SK-N-SH (cell line): ENCODE measurements around the gene TPSG1. TPM values are rescaled to one million over a fixed set of nuclear protein-coding genes. Genes with fewer than 3 reads are reported as not detected.

ENCODE experiments used
- CTCF ChIA-PET: fragments of 300-600, 350-600 bp; formaldehyde crosslinking; extraction: SDS; loops from one replicate; lab custom pipeline; 2021; lab: Yijun Ruan, JAX
- POLR2A ChIA-PET: fragments of 350-600 bp; sonication (Branson Sonifier 250); formaldehyde crosslinking; extraction: SDS; loops from one replicate; lab custom pipeline; 2020; ENCODE audit warnings: antibody characterized with exemption, inconsistent platforms; lab: Yijun Ruan, JAX
- DNase-seq: peaks from one replicate; pipeline ENCODE4 v3.0.0; 2012
- H2AFZ ChIP-seq: fragments of 200-600 bp; sonication (generic); 2 replicates; pipeline ENCODE4 v1.8.1; 2016; ENCODE audit warnings: antibody characterized with exemption, mild to moderate bottlenecking, low read depth
- H3F3A ChIP-seq: fragments of 200-600 bp; sonication (generic); replicated peaks from 2 replicates; pipeline ENCODE3; 2016; ENCODE audit warnings: antibody characterized with exemption, mild to moderate bottlenecking; ENCODE audit not compliant: insufficient read depth
- H3K27ac ChIP-seq, 2 experiments: fragments of 200-500 bp in 1 of 2; fragments of 200-600 bp in 1 of 2; sonication (Bioruptor generic) in 1 of 2; sonication (generic), shearing (Covaris generic) in 1 of 2; 2 replicates each; pipeline versions ENCODE4 v1.5.1 to v1.6.1; 2014 to 2016; ENCODE audit warnings: low read depth in 2 of 2, inconsistent platforms in 1 of 2, low read length in 1 of 2, mild to moderate bottlenecking in 1 of 2, mixed read lengths in 1 of 2
- H3K27me3 ChIP-seq: fragments of 200-600 bp; sonication (generic), shearing (Covaris generic); 2 replicates; pipeline ENCODE4 v1.6.1; 2016; ENCODE audit warnings: mixed run types; ENCODE audit not compliant: insufficient read depth
- H3K36me3 ChIP-seq, 2 experiments: fragments of 200-500 bp in 1 of 2; fragments of 200-600 bp in 1 of 2; sonication (Bioruptor generic) in 1 of 2; sonication (generic) in 1 of 2; replicated peaks in 1 of 2; 2 replicates each; pipeline versions ENCODE3 to v1.5.1; 2014 to 2016; ENCODE audit warnings: low read length in 1 of 2, mild to moderate bottlenecking in 1 of 2; ENCODE audit not compliant: insufficient read depth in 2 of 2, control insufficient read depth in 1 of 2
- H3K4me1 ChIP-seq, 2 experiments: fragments of 200-500 bp in 1 of 2; fragments of 200-600 bp in 1 of 2; sonication (Bioruptor generic) in 1 of 2; sonication (generic), shearing (Covaris generic) in 1 of 2; 2 replicates each; pipeline versions ENCODE4 v1.5.1 to v1.6.1; 2014 to 2016; ENCODE audit warnings: low read depth in 1 of 2, low read length in 1 of 2, mixed run types in 1 of 2; ENCODE audit not compliant: insufficient read depth in 2 of 2, control insufficient read depth in 1 of 2
- H3K4me2 ChIP-seq: fragments of 200-600 bp; sonication (generic), shearing (Covaris generic); 2 replicates; pipeline ENCODE4 v1.6.1; 2017; ENCODE audit warnings: mixed run types
- H3K4me3 ChIP-seq, 2 experiments: fragments of 200-500 bp in 1 of 2; fragments of 200-600 bp in 1 of 2; sonication (Bioruptor generic) in 1 of 2; sonication (generic), shearing (Covaris generic) in 1 of 2; 2 replicates each; pipeline versions ENCODE4 v1.5.1 to v1.8.1; 2014 to 2016; ENCODE audit warnings: low read depth in 2 of 2, inconsistent platforms in 1 of 2, low read length in 1 of 2, mild to moderate bottlenecking in 1 of 2, mixed read lengths in 1 of 2, moderate library complexity in 1 of 2
- H3K79me2 ChIP-seq: fragments of 200-600 bp; sonication (generic); 2 replicates; pipeline ENCODE4 v1.8.1; 2017; ENCODE audit warnings: mild to moderate bottlenecking; ENCODE audit not compliant: insufficient read depth
- H3K9ac ChIP-seq: fragments of 200-600 bp; sonication (generic); 2 replicates; pipeline ENCODE4 v1.6.1; 2017; ENCODE audit warnings: mixed run types
- H3K9me2 ChIP-seq: fragments of 200-600 bp; sonication (generic); 2 replicates; pipeline ENCODE4 v1.6.1; 2017; ENCODE audit warnings: mixed run types
- H3K9me3 ChIP-seq: fragments of 200-600 bp; sonication (generic); 2 replicates; pipeline ENCODE4 v1.6.1; 2017; ENCODE audit warnings: mixed run types, mild to moderate bottlenecking, moderate library complexity
- H4K20me1 ChIP-seq: fragments of 200-600 bp; sonication (generic); 2 replicates; pipeline ENCODE4 v1.6.1; 2017; ENCODE audit warnings: mild to moderate bottlenecking, mixed run types; ENCODE audit not compliant: insufficient read depth
- FOXJ3 ChIP-seq: sonication (generic); formaldehyde crosslinking; IDR thresholded peaks from 2 replicates; pipeline ENCODE4 v1.5.1; 2020; ENCODE audit warnings: mild to moderate bottlenecking, missing genetic modification reagents
- RXRA ChIP-seq: IDR thresholded peaks from 2 replicates; pipeline ENCODE4 v1.4.0; 2012; ENCODE audit warnings: low read depth, mild to moderate bottlenecking, borderline replicate concordance
- WGBS: methylation state at CpG from one replicate; pipeline ENCODE4 v1.1.6; 2017; ENCODE audit warnings: low lambda C conversion rate; 5-methylcytosine and 5-hydroxymethylcytosine counted together
- polyA plus RNA-seq, 3 experiments: library from polyadenylated mRNA; depleted of rRNA; stranded (reverse); fragments of >200 nt; gene quantifications; 2 replicates each; pipeline ENCODE4 v1.2.3, GENCODE V29; 2012
- TF ChIP-seq, protein P1 (sequence below): IDR thresholded peaks from 2 replicates; pipeline ENCODE4; 2012
- TF ChIP-seq, protein P2 (sequence below): fragments of 200-600 bp; sonication (generic); IDR thresholded peaks from 2 replicates; pipeline ENCODE4 v1.6.1; 2017; ENCODE audit warnings: antibody characterized with exemption, mild to moderate bottlenecking, moderate library complexity

TPSG1 gene
- polyA plus RNA-seq, 1 of the 3 experiments (the other 2 are of a cell fraction) = not detected

DNA sequence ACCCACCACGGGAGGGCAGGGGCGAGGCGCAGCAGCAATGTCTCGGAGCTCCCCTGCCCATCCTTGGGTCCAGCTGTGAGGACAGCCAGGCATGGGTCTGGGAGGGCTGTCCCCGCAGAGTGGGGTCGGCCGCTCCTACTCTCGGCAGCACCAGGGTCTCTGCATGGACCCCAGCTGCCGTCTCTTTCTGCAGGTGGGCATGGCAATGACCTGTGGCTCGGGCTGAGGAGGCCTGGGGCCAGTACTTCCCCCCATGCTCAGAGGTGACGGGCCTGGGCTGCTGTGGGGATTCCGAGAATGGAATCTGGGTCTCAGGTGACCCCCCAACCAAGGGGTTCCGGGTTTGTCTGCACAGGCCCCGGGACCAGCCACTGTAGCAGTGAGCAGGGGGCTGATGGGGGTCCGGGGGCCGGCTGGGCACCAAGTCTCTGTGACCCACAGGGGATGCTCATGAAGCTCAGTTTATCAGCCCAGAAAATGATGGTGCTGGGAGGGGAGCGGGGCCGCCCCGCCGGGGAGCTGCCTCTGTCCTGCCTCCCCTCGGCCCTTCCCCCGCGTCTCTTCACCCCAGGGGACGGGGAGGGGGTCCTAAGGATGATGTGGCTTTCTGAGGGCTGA is 48.7 kb downstream of the TPSG1 start:
- H3F3A ChIP-seq = no peaks in the 10 kb centered on the region
- H4K20me1 ChIP-seq = 0 out of 2 replicates have a peak, but pooled peaks cover 3% of the 10 kb centered on the region
- ChIA-PET POLR2A (no interaction called here), CTCF (interaction anchor here (1.2 kb wide), 2 partner anchors 16 to 70 kb away, joined by 3 read pairs; no protein-coding TSS in a partner anchor)
- H3K4me1 ChIP-seq = no peaks in the 10 kb centered on the region
- no peak overlapping the region for H2AFZ ChIP-seq
- no peak overlapping the region for H3K9ac ChIP-seq
- no peaks in the 10 kb centered on the region for H3K79me2 ChIP-seq
- H3K36me3 ChIP-seq = no peaks in the 10 kb centered on the region
- no peak overlapping the region for H3K4me2 ChIP-seq
- WGBS = 29% methylated on average over 14 of the region's 24 CpGs
- no peak overlapping the region for H3K4me3 ChIP-seq
- H3K9me2 ChIP-seq = no peaks in the 10 kb centered on the region
- peaks cover 65% of the 10 kb centered on the region for H3K27me3 ChIP-seq
- H3K27ac ChIP-seq = no peak overlapping the region
- H3K9me3 ChIP-seq = no peaks in the 10 kb centered on the region
- TF ChIP-seq, protein P1, sequence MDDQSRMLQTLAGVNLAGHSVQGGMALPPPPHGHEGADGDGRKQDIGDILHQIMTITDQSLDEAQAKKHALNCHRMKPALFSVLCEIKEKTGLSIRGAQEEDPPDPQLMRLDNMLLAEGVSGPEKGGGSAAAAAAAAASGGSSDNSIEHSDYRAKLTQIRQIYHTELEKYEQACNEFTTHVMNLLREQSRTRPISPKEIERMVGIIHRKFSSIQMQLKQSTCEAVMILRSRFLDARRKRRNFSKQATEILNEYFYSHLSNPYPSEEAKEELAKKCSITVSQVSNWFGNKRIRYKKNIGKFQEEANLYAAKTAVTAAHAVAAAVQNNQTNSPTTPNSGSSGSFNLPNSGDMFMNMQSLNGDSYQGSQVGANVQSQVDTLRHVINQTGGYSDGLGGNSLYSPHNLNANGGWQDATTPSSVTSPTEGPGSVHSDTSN = no peak
- TF ChIP-seq RXRA = no peak
- TF ChIP-seq, all 33 proteins: peak for 0
- DNase-seq = no peak

DNA sequence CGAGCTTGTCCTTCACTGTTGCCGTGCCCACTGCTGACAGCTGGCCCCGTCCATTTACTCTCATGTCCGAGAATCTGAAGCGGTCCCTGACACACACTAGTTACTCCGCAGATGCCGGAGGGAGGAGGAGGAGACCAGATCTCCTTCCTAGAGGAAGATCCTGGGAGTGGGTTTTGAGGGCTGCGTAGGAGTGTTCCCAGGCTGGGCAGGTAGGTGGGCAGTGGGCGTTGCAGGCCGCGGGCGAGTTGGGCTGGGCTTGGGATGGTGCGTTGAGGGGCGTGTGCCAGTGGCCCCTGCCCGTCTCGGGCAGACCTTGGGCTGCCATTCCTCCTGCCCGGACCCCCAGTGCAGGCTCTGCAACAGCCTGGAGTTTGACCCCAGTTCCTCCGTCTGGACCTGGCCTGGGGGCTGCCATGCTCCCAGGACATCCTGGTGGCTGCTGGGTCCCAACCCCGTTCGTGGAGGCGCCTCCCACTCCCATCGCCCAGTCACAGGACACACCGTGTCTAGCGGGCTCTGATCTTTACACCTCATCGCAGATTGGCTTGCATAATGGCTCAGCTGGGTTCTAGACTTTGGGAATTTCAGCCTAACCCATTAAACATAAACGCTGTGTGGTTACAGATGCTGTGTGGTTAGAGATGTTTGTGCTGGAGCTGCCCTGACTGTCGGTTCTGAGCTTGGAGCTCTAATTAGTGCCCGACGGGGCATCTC is 49.3 kb downstream of the TPSG1 start:
- H3K36me3 ChIP-seq = no peaks in the 10 kb centered on the region
- no peaks in the 10 kb centered on the region for H3K4me1 ChIP-seq
- ChIA-PET POLR2A (no interaction called here), CTCF (no interaction called here)
- no peak overlapping the region for H3K27ac ChIP-seq
- no peak for TF ChIP-seq FOXJ3
- TF ChIP-seq, protein P2, sequence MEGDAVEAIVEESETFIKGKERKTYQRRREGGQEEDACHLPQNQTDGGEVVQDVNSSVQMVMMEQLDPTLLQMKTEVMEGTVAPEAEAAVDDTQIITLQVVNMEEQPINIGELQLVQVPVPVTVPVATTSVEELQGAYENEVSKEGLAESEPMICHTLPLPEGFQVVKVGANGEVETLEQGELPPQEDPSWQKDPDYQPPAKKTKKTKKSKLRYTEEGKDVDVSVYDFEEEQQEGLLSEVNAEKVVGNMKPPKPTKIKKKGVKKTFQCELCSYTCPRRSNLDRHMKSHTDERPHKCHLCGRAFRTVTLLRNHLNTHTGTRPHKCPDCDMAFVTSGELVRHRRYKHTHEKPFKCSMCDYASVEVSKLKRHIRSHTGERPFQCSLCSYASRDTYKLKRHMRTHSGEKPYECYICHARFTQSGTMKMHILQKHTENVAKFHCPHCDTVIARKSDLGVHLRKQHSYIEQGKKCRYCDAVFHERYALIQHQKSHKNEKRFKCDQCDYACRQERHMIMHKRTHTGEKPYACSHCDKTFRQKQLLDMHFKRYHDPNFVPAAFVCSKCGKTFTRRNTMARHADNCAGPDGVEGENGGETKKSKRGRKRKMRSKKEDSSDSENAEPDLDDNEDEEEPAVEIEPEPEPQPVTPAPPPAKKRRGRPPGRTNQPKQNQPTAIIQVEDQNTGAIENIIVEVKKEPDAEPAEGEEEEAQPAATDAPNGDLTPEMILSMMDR = no peak
- WGBS = 60% methylated on average over 22 of the region's 29 CpGs
- H3K27me3 ChIP-seq = peaks cover 71% of the 10 kb centered on the region
- 0 out of 2 replicates have a peak, but pooled peaks cover 3% of the 10 kb centered on the region for H4K20me1 ChIP-seq
- no peaks in the 10 kb centered on the region for H3K9me2 ChIP-seq
- no peak overlapping the region for H3K9ac ChIP-seq
- H2AFZ ChIP-seq = no peak overlapping the region
- no peak overlapping the region for H3K4me2 ChIP-seq
- H3K9me3 ChIP-seq = no peaks in the 10 kb centered on the region
- H3F3A ChIP-seq = no peaks in the 10 kb centered on the region
- no peak for DNase-seq
- no peak overlapping the region for H3K4me3 ChIP-seq
- no peaks in the 10 kb centered on the region for H3K79me2 ChIP-seq
